Brain microvascular endothelial cell (primary cell): ENCODE measurements around the gene GSTA4.
"Not testable (repeated sequence)": the region's sequence is repeated elsewhere in the genome, so short reads cannot be mapped to it uniquely, and the experiment has no call there.

Experiments
- DNase-seq: peaks from one replicate; pipeline ENCODE4 v3.0.0-alpha.2; 2020
- H3K27ac ChIP-seq: fragments of 250-450 bp; sonication (Bioruptor Pico); 2 replicates; pipeline ENCODE4 v1.5.1; 2020; ENCODE audit warnings: mild to moderate bottlenecking, moderate library complexity
- H3K27me3 ChIP-seq: fragments of 250-450 bp; sonication (Bioruptor Pico); replicated peaks from 2 replicates; pipeline ENCODE4 v1.5.1; 2020; ENCODE audit warnings: mild to moderate bottlenecking
- H3K36me3 ChIP-seq: fragments of 250-450 bp; sonication (Bioruptor Pico); replicated peaks from 2 replicates; pipeline ENCODE4 v1.5.1; 2020; ENCODE audit warnings: mild to moderate bottlenecking
- H3K4me3 ChIP-seq: 2 replicates; pipeline ENCODE4 v1.5.1; 2011; ENCODE audit warnings: low read depth, mild to moderate bottlenecking, control low read depth, low read length, moderate library complexity
- in situ Hi-C: cut with HindIII; loops from 2 replicates; pipeline ENCODE4 v1.10.0; 2017; ENCODE audit warnings: low sequenced_read_pairs, low pct_ligation_motif_present
- TF ChIP-seq, protein P1 (sequence below): IDR thresholded peaks from 2 replicates; pipeline ENCODE4 v1.5.1; 2011; ENCODE audit warnings: low read depth, mild to moderate bottlenecking, moderate library complexity, low read length, control low read depth, inconsistent platforms; ENCODE audit errors: missing control alignments

GSTA4 gene

GRCh38 chr6:52969359-52969758, 25.7 kb downstream of the GSTA4 start:
- no peak overlapping the region for H3K4me3 ChIP-seq
- H3K36me3 ChIP-seq = no peaks in the 10 kb centered on the region
- in situ Hi-C loops = no loop called here
- no peak overlapping the region for H3K27ac ChIP-seq
- no peak for DNase-seq
- TF ChIP-seq, protein P1, sequence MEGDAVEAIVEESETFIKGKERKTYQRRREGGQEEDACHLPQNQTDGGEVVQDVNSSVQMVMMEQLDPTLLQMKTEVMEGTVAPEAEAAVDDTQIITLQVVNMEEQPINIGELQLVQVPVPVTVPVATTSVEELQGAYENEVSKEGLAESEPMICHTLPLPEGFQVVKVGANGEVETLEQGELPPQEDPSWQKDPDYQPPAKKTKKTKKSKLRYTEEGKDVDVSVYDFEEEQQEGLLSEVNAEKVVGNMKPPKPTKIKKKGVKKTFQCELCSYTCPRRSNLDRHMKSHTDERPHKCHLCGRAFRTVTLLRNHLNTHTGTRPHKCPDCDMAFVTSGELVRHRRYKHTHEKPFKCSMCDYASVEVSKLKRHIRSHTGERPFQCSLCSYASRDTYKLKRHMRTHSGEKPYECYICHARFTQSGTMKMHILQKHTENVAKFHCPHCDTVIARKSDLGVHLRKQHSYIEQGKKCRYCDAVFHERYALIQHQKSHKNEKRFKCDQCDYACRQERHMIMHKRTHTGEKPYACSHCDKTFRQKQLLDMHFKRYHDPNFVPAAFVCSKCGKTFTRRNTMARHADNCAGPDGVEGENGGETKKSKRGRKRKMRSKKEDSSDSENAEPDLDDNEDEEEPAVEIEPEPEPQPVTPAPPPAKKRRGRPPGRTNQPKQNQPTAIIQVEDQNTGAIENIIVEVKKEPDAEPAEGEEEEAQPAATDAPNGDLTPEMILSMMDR = no peak
- H3K27me3 ChIP-seq = no peaks in the 10 kb centered on the region

GRCh38 chr6:52966101-52966500, 29.0 kb downstream of the GSTA4 start:
- H3K27me3 ChIP-seq = no peaks in the 10 kb centered on the region
- DNase-seq = no peak
- in situ Hi-C loops = no loop called here
- H3K36me3 ChIP-seq = no peaks in the 10 kb centered on the region
- TF ChIP-seq, protein P1 = no peak
- no peak overlapping the region for H3K27ac ChIP-seq
- no peak overlapping the region for H3K4me3 ChIP-seq

- H3K27me3 ChIP-seq = no peaks in the 10 kb centered on the region
- H3K4me3 ChIP-seq = no peak overlapping the region
- TF ChIP-seq, protein P1 = no peak
- H3K36me3 ChIP-seq = no peaks in the 10 kb centered on the region
- no peak overlapping the region for H3K27ac ChIP-seq
- in situ Hi-C loops = no loop called here
- no peak for DNase-seq
Observed at GRCh38 chr6:52965380-52965779, 29.7 kb downstream of the GSTA4 start.

- Histone ChIP-seq H3K36me3 (no peaks in the 10 kb centered on the region), H3K27me3 (no peaks in the 10 kb centered on the region), H3K27ac (no peak overlapping the region), H3K4me3 (no peak overlapping the region)
- DNase-seq = no peak
- in situ Hi-C loops = no loop called here
- TF ChIP-seq, protein P1 = no peak
Observed at GRCh38 chr6:52964318-52964717, 30.8 kb downstream of the GSTA4 start.

DNA sequence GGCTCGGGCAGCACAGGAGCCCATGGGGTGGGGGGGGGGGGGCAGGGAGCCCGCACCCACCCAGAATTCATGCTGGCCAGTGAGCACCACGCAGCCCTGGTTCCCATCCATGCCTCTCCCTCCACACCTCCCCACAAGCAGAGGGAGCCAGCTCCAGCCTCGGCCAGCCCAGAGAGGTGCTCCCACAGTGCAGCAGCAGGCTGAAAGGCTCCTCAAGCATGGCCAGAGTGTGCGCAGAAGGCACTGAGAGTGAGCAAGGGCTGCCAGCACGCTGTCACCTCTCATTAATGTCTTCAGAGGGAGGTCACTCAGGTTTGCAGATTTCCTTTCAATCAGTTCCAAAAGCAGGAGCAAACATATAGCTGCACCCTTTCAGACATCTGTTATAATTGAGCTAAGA, 32.4 kb downstream of the GSTA4 start:
- Histone ChIP-seq H3K27ac (no peak overlapping the region), H3K36me3 (no peaks in the 10 kb centered on the region), H3K4me3 (no peak overlapping the region), H3K27me3 (no peaks in the 10 kb centered on the region)
- TF ChIP-seq, protein P1 = no peak
- in situ Hi-C loops = no loop called here
- no peak for DNase-seq

GRCh38 chr6:52961022-52961421, 34.1 kb downstream of the GSTA4 start:
- H3K27ac ChIP-seq, H3K4me3 ChIP-seq, DNase-seq, in situ Hi-C loops, H3K27me3 ChIP-seq, H3K36me3 ChIP-seq: not testable (repeated sequence)

DNA sequence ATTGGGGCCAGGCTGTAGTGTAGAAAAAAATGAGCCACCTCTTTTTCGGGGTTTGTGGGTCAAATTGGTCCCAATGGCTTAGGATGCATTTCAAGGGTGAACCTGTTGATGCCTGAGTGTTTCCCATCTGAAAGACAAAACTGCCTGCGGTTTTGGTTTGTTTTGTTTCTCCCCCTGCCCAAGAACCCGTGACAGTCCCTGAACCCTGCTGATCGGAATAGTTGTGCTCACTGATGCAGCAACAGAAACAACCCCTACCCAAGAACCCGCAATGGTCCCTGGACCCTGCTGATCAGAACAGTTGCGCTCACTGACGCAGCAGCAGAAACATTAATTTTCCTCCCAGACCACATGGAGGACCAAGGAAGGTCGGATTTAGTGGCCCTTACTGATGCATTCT, 34.9 kb downstream of the GSTA4 start:
- H3K4me3 ChIP-seq, in situ Hi-C loops, H3K27ac ChIP-seq: not testable (repeated sequence)

More for the DNA sequence above, 34.9 kb downstream of the GSTA4 start:
- not testable (repeated sequence) for DNase-seq, H3K36me3 ChIP-seq, H3K27me3 ChIP-seq
